HepG2 (cell line): Measurements from ENCODE around the gene ZNF644. TPM values are rescaled to one million over a fixed set of nuclear protein-coding genes. Genes with fewer than 3 reads are reported as not detected.

Source experiments
- ATAC-seq: fragments of 200-7000 bp; cut with Tn5 transposase; 3 replicates; pipeline ENCODE4 v1.9.1; 2020; ENCODE audit warnings: mild to moderate bottlenecking, moderate library complexity
- BruUV-seq: library from RNA; stranded (reverse); fragments of 400-500 nt; replicated peaks from 2 replicates; lab custom pipeline; 2021; lab: Mats Ljungman, UMichigan
- CTCF ChIA-PET: fragments of 300-600 bp; formaldehyde crosslinking; extraction: SDS; loops from one replicate; lab custom pipeline; 2021; ENCODE audit warnings: low total read pairs, inconsistent platforms, low intra/inter-chr PET ratio; lab: Yijun Ruan, JAX
- POLR2A ChIA-PET: fragments of 350-600 bp; sonication (Branson Sonifier 250); formaldehyde crosslinking; loops from one replicate; lab custom pipeline; 2020; ENCODE audit warnings: antibody characterized with exemption, inconsistent platforms; lab: Yijun Ruan, JAX
- DNase-seq: peaks from one replicate; pipeline ENCODE4 v3.0.0-alpha.2; 2015; ENCODE audit warnings: low spot score
- FAIRE-seq: peaks from 3 replicates; lab custom pipeline; 2011; peaks lifted over from hg19 to GRCh38; lab: Jason Lieb, UNC
- H2AFZ ChIP-seq: one replicate; pipeline ENCODE4 v1.6.1; 2011; ENCODE audit warnings: low read length, inconsistent platforms
- H3K27ac ChIP-seq: fragments of 300-600 bp; 3 replicates; pipeline ENCODE4 v1.8.0; 2011; ENCODE audit warnings: mixed run types, mild to moderate bottlenecking, mixed read lengths, low read length, inconsistent platforms; ENCODE audit not compliant: insufficient read depth; ENCODE audit errors: extremely low read length
- H3K27me3 ChIP-seq, 2 experiments: fragments of 200-600 bp in 1 of 2; 2 replicates in 1 of 2; 3 replicates in 1 of 2; pipeline versions ENCODE4 v1.6.0 to v1.8.0; 2011; ENCODE audit warnings: low read length in 2 of 2, mild to moderate bottlenecking in 2 of 2, moderate library complexity in 2 of 2, inconsistent platforms in 1 of 2; ENCODE audit not compliant: insufficient read depth in 2 of 2, control insufficient read depth in 1 of 2
- H3K36me3 ChIP-seq, 2 experiments: fragments of 200-600 bp in 1 of 2; replicated peaks in 1 of 2; 2 replicates in 1 of 2; 3 replicates in 1 of 2; pipeline versions ENCODE4 v1.5.1 to v1.8.0; 2011; ENCODE audit warnings: low read length in 2 of 2, inconsistent platforms in 1 of 2; ENCODE audit not compliant: insufficient read depth in 2 of 2, control insufficient read depth in 1 of 2
- H3K4me1 ChIP-seq: 2 replicates; pipeline ENCODE4 v1.5.1; 2012; ENCODE audit warnings: low read length, inconsistent platforms; ENCODE audit not compliant: insufficient read depth
- H3K4me2 ChIP-seq: 2 replicates; pipeline ENCODE4 v1.6.0; 2011; ENCODE audit warnings: low read depth, low read length, inconsistent platforms
- H3K4me3 ChIP-seq, 3 experiments: fragments of 200-600 bp in 1 of 3; sonication (generic), shearing (Covaris generic) in 1 of 3; replicated peaks in 1 of 3; 2 replicates each; pipeline ENCODE4 v1.5.1; 2011 to 2016; ENCODE audit warnings: low read length in 3 of 3, inconsistent platforms in 2 of 3, low read depth in 2 of 3, mild to moderate bottlenecking in 2 of 3, control low read depth in 1 of 3, mixed read lengths in 1 of 3; ENCODE audit not compliant: insufficient read depth in 1 of 3
- H3K79me2 ChIP-seq: one replicate; pipeline ENCODE4 v1.6.1; 2011; ENCODE audit warnings: low read length, inconsistent platforms; ENCODE audit not compliant: insufficient read depth
- H3K9ac ChIP-seq: 2 replicates; pipeline ENCODE4 v1.6.0; 2011; ENCODE audit warnings: mild to moderate bottlenecking, low read depth, low read length, inconsistent platforms; ENCODE audit not compliant: insufficient read depth
- H3K9me3 ChIP-seq: 2 replicates; pipeline ENCODE4 v1.5.1; 2012; ENCODE audit warnings: mild to moderate bottlenecking, low read length
- H4K20me1 ChIP-seq: 2 replicates; pipeline ENCODE4 v1.6.0; 2011; ENCODE audit warnings: inconsistent platforms, mild to moderate bottlenecking, low read length, moderate library complexity; ENCODE audit not compliant: insufficient read depth
- AGO2 ChIP-seq: fragments of 200-400 bp; formaldehyde crosslinking; optimal IDR thresholded peaks from 2 replicates; pipeline ENCODE3; 2017; ENCODE audit warnings: mild to moderate bottlenecking, low read depth, low read length, moderate library complexity
- ATF1 ChIP-seq: IDR thresholded peaks from 2 replicates; pipeline ENCODE4 v1.6.1; 2016; ENCODE audit warnings: mild to moderate bottlenecking, control low read depth
- FUBP1 ChIP-seq: sonication (generic); formaldehyde crosslinking; IDR thresholded peaks from 2 replicates; pipeline ENCODE4 v1.5.1; 2020; ENCODE audit warnings: missing genetic modification reagents, mild to moderate bottlenecking, borderline replicate concordance
- KMT2A ChIP-seq: sonication (generic); formaldehyde crosslinking; IDR thresholded peaks from 2 replicates; pipeline ENCODE4 v1.4.0; 2020; ENCODE audit warnings: missing genetic modification reagents
- MXD4 ChIP-seq: IDR thresholded peaks from 2 replicates; pipeline ENCODE4 v1.6.1; 2016; ENCODE audit warnings: mild to moderate bottlenecking, missing biosample characterization, missing genetic modification reagents
- NCOA1 ChIP-seq: sonication (generic); formaldehyde crosslinking; IDR thresholded peaks from 2 replicates; pipeline ENCODE4 v1.9.0; 2021; ENCODE audit warnings: missing genetic modification reagents
- NKX3-1 ChIP-seq: sonication (generic); formaldehyde crosslinking; IDR thresholded peaks from 2 replicates; pipeline ENCODE4 v1.5.0; 2020; ENCODE audit warnings: missing genetic modification reagents
- PITX1 ChIP-seq: sonication (generic); formaldehyde crosslinking; IDR thresholded peaks from 2 replicates; pipeline ENCODE4 v1.5.1; 2020; ENCODE audit warnings: mild to moderate bottlenecking, missing genetic modification reagents
- PTBP1 ChIP-seq: fragments of 200-400 bp; formaldehyde crosslinking; IDR thresholded peaks from 2 replicates; pipeline ENCODE4 v1.6.1; 2018; ENCODE audit warnings: low read length, low read depth; ENCODE audit not compliant: poor library complexity, severe bottlenecking
- RAD51 ChIP-seq: fragments of 450-650 bp; IDR thresholded peaks from 2 replicates; pipeline ENCODE4 v1.6.1; 2016; ENCODE audit warnings: borderline replicate concordance
- RFX1 ChIP-seq: fragments of 450-650 bp; IDR thresholded peaks from 2 replicates; pipeline ENCODE4 v1.6.1; 2017
- RFX5 ChIP-seq: IDR thresholded peaks from 2 replicates; pipeline ENCODE4 v1.6.1; 2011; ENCODE audit warnings: low read depth, low read length, improper control_type of control experiment
- RFXANK ChIP-seq: IDR thresholded peaks from 2 replicates; pipeline ENCODE4 v1.6.1; 2016
- SNAPC5 ChIP-seq: sonication (generic); formaldehyde crosslinking; IDR thresholded peaks from 2 replicates; pipeline ENCODE4 v1.8.1; 2023; ENCODE audit warnings: mild to moderate bottlenecking, missing genetic modification reagents, borderline replicate concordance
- ZBTB7A ChIP-seq: sonication (generic); formaldehyde crosslinking; IDR thresholded peaks from 2 replicates; pipeline ENCODE4 v1.8.0; 2022; ENCODE audit warnings: mild to moderate bottlenecking, missing genetic modification reagents
- ZNF326 ChIP-seq: sonication (generic); formaldehyde crosslinking; IDR thresholded peaks from 2 replicates; pipeline ENCODE4 v1.4.0; 2020; ENCODE audit warnings: missing genetic modification reagents, borderline replicate concordance
- ZNF710 ChIP-seq: sonication (generic); formaldehyde crosslinking; IDR thresholded peaks from 2 replicates; pipeline ENCODE4 v1.5.0; 2020; ENCODE audit warnings: mild to moderate bottlenecking, missing genetic modification reagents, borderline replicate concordance
- WGBS: methylation state at CpG from one replicate; pipeline ENCODE4 v1.1.6; 2017; ENCODE audit warnings: low lambda C conversion rate; 5-methylcytosine and 5-hydroxymethylcytosine counted together
- in situ Hi-C: cut with HindIII; loops from 2 replicates; pipeline ENCODE4 v1.10.0; 2017; ENCODE audit warnings: low pct_unique_long_range_greater_than_20kb; ENCODE audit not compliant: extremely low pct_ligation_motif_present
- intact Hi-C: fragments of 100-400 bp; cut with micrococcal nuclease; formaldehyde crosslinking; loops from one replicate; pipeline ENCODE4 v1.10.0; 2022; ENCODE audit not compliant: unreplicated experiment
- polyA plus RNA-seq, 8 experiments: library from polyadenylated mRNA; depleted of rRNA in 3 of 8; stranded (reverse) in 7 of 8; unstranded in 1 of 8; fragments of >200 nt; fragmentation: Illumina TruSeq in 4 of 8; extraction: Trizol in 4 of 8; gene quantifications; 2 replicates each; pipeline versions ENCODE4 v1.2.1 to v1.2.3, GENCODE V29; 2011 to 2016; ENCODE audit warnings: low read depth in 4 of 8, missing spikeins in 1 of 8, mixed read lengths in 1 of 8; ENCODE audit not compliant: insufficient read depth in 1 of 8
- total RNA-seq, 5 experiments: library from RNA; depleted of rRNA; stranded (reverse); fragments of >200 nt; fragmentation: Illumina TruSeq; extraction: Trizol; gene quantifications; 2 replicates each; pipeline ENCODE4 v1.2.3, GENCODE V29; 2016; ENCODE audit warnings: low read depth in 1 of 5
- TF ChIP-seq, protein P1 (sequence below): sonication (generic); formaldehyde crosslinking; IDR thresholded peaks from 2 replicates; pipeline ENCODE4 v1.9.0; 2021; ENCODE audit warnings: missing genetic modification reagents, mild to moderate bottlenecking, borderline replicate concordance

ZNF644 gene
- total and polyA plus RNA-seq, 2 of the 13 experiments (the other 11 are each of a cell fraction or from before 2014, with no cell fraction given): 17.7 to 51.7 TPM

GRCh38 chr1:90922996-90923395 lies 98.8 kb downstream of the ZNF644 start:
- Histone ChIP-seq H3K79me2 (peaks cover 53% of the 10 kb centered on the region), H3K9me3 (no peaks in the 10 kb centered on the region), H4K20me1 (peaks cover 44% of the 10 kb centered on the region), H3K36me3 (peaks cover 0 to 2% of the 10 kb centered on the region in 2 experiments; a peak in 2 of 5 replicates), H3K4me2 (no peak overlapping the region), H3K4me3 (no peak overlapping the region), H3K27me3 (no peaks in the 10 kb centered on the region), H2AFZ (no peak overlapping the region), H3K27ac (no peak overlapping the region), H3K4me1 (peaks cover 31% of the 10 kb centered on the region), H3K9ac (no peak overlapping the region)
- BruUV-seq: TSS peak; percentile 7
- POLR2A ChIA-PET: no interaction called here
- intact Hi-C loops (no loop called here), in situ Hi-C loops (no loop called here)
- no peak for TF ChIP-seq MXD4 (CRISPR knock-in tag)
- TF ChIP-seq RFX5: no peak
- no peak for TF ChIP-seq FUBP1 (CRISPR knock-in tag)
- TF ChIP-seq NKX3-1 (CRISPR knock-in tag): no peak
- TF ChIP-seq ZNF326 (CRISPR knock-in tag): no peak
- no peak for TF ChIP-seq SNAPC5 (CRISPR knock-in tag)
- TF ChIP-seq ZNF710: no peak
- no peak for TF ChIP-seq RAD51
- TF ChIP-seq KMT2A (CRISPR knock-in tag): no peak
- no peak for TF ChIP-seq RFXANK (CRISPR knock-in tag)
- no peak for TF ChIP-seq PTBP1
- no peak for TF ChIP-seq AGO2
- no peak for TF ChIP-seq NCOA1 (CRISPR knock-in tag)
- TF ChIP-seq ZBTB7A (CRISPR knock-in tag): no peak
- no peak for TF ChIP-seq RFX1
- TF ChIP-seq ATF1 (CRISPR knock-in tag): no peak
- TF ChIP-seq PITX1: no peak
- TF ChIP-seq, protein P1, sequence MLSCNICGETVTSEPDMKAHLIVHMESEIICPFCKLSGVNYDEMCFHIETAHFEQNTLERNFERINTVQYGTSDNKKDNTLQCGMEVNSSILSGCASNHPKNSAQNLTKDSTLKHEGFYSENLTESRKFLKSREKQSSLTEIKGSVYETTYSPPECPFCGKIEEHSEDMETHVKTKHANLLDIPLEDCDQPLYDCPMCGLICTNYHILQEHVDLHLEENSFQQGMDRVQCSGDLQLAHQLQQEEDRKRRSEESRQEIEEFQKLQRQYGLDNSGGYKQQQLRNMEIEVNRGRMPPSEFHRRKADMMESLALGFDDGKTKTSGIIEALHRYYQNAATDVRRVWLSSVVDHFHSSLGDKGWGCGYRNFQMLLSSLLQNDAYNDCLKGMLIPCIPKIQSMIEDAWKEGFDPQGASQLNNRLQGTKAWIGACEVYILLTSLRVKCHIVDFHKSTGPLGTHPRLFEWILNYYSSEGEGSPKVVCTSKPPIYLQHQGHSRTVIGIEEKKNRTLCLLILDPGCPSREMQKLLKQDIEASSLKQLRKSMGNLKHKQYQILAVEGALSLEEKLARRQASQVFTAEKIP (CRISPR knock-in tag): no peak
- FAIRE-seq: no peak
- 100% methylated on average over 2 of the region's 2 CpGs for WGBS
- DNase-seq: no peak
- no peak for ATAC-seq
- CTCF ChIA-PET: no interaction called here
